NCI-H526 treated with DMSO at 0.1 percent for 48 hours (cell line): ENCODE results near the gene CCDC9B.
A peak's percentile ranks its signal among the peaks of the same experiment; 100 is the strongest.

ENCODE experiments used
- DNase-seq: peaks from one replicate; lab custom pipeline; 2025; lab: John Stamatoyannopoulos, UW

Gene CCDC9B

GRCh38 chr15:40340740-40341400 lies at the start of gene CCDC9B:
Gene CCDC9B (minus strand): TSS chr15:40340939. CDS start chr15:40340819, 120 bp downstream.
- DNase-seq = peak; percentile 47

GRCh38 chr15:40389824-40390595 lies 49.3 kb upstream of the CCDC9B start:
- DNase-seq = no peak

GRCh38 chr15:40388941-40389823 lies 48.4 kb upstream of the CCDC9B start:
- DNase-seq = no peak

GRCh38 chr15:40386480-40386879 lies 45.7 kb upstream of the CCDC9B start:
- no peak for DNase-seq

GRCh38 chr15:40382580-40383456 lies 42.1 kb upstream of the CCDC9B start, which contains the start of gene KNSTRN:
Gene KNSTRN (plus strand): TSS chr15:40382721. CDS start chr15:40382836, 115 bp downstream.
- peak; percentile 93 for DNase-seq

GRCh38 chr15:40381818-40382529 lies 41.2 kb upstream of the CCDC9B start:
- no peak for DNase-seq

- DNase-seq = no peak
Measured at GRCh38 chr15:40380636-40381035, 39.9 kb upstream of the CCDC9B start.

GRCh38 chr15:40379853-40380252 lies 39.1 kb upstream of the CCDC9B start:
- no peak for DNase-seq

GRCh38 chr15:40379374-40379773 lies 38.6 kb upstream of the CCDC9B start:
- DNase-seq = no peak

GRCh38 chr15:40377606-40378005 lies 36.9 kb upstream of the CCDC9B start:
- DNase-seq = no peak

GRCh38 chr15:40372981-40373380 lies 32.2 kb upstream of the CCDC9B start:
- no peak for DNase-seq

- no peak for DNase-seq
Measured at GRCh38 chr15:40369971-40370370, 29.2 kb upstream of the CCDC9B start.

GRCh38 chr15:40369474-40369869 lies 28.7 kb upstream of the CCDC9B start:
- no peak for DNase-seq

- DNase-seq = no peak
Measured at GRCh38 chr15:40368719-40369473, 28.2 kb upstream of the CCDC9B start.

GRCh38 chr15:40367686-40368611 lies 27.2 kb upstream of the CCDC9B start:
- peak; percentile 80 for DNase-seq

GRCh38 chr15:40367371-40367685 lies 26.6 kb upstream of the CCDC9B start:
- no peak for DNase-seq

GRCh38 chr15:40366457-40367370 lies 26.0 kb upstream of the CCDC9B start:
- no peak for DNase-seq
